ENCODE results near the gene KCNQ1OT1.

The KCNQ1OT1 gene

GRCh38 chr11:2579315-2580060 is 120.3 kb downstream of the KCNQ1OT1 start:
- DNase-seq, result no peak

DNA sequence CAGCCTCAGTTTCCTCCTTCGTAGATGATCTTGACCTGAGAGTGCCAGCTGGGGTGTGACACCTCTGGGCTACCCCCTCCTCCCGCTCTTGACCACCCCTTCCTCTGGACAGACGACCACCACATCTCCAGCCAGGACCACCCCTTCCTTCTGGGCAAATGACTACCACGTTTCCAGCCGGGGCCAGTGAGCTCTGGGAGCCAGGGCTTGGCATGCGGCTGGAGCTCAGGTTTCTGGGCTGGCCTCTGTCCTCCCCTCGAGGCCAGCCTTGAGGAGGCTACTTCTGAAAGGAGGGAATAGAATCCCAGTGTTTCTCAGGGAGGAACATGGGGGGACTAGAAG is 120.9 kb downstream of the KCNQ1OT1 start:
- DNase-seq, result no peak

- DNase-seq, result no peak
Measured at GRCh38 chr11:2577991-2578928, 121.5 kb downstream of the KCNQ1OT1 start.

DNA sequence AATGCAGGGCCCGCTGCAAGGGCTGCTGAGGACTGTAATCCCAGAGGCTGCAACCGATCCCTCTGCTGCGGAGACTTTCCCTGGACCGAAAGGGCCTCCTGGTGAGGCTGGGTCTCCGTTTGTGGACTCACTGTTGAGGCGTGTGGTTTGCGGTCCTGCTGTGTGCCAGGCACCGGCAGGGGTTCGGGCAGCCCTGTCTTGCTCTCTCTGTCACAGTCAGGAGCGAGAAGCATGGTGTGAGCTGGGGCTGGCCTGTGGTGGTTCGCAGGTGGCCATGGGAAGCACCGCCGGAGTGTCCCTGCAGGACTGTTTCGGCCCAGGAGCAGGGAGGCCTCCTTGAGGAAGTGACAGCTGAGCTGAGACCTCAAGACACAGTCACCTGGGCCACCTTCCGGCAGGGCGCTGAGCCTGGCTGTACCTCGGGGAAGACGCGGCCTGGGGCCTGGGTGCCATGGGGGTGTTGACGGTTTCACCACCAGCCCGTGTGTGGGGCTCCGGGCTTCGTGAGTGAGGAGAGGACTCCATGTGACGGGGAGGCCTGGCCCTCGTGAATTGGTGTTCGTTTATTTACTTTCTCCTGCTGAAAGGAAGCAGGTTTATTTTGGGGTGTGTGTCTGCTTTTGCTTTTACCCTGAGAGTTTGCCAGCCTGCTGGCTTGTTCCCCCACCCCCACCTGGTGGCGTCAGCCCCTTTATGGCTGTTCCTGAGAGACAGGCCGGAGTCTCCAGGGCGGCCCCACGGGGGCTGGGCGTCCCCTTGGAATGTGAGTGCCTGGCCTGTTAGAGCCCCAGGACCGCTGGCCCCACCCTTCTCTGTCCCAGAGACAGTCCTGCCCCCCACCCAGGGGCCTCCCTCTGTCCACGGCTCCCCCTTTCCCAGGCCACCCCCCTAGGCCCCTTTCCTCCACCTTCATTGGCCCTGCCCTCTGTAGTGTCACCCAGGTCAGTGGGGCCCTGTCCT is 122.5 kb downstream of the KCNQ1OT1 start:
- DNase-seq, result no peak

DNA sequence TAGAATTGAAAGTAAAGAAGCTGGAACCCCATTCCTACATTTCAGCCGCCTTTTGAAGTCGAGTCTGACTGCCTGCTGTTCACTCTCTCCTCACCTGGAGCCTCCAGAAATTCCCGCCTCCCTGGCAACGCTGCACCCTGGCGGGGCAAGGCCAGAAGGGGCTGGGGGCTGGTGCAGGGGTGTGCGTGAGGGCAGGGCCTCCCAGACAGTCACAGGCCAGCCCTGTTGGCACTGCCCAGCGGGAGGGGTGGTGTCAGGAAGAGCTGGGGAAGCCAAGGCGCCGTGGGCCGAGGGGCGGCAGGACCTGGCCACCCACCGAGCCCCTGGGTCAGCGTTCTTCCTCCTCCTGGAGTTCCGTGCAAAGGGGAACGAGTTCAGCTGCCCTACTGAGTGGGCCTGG is 123.2 kb downstream of the KCNQ1OT1 start:
- DNase-seq, result no peak

- DNase-seq, result no peak
Measured at GRCh38 chr11:2576111-2576510, 123.7 kb downstream of the KCNQ1OT1 start.

DNA sequence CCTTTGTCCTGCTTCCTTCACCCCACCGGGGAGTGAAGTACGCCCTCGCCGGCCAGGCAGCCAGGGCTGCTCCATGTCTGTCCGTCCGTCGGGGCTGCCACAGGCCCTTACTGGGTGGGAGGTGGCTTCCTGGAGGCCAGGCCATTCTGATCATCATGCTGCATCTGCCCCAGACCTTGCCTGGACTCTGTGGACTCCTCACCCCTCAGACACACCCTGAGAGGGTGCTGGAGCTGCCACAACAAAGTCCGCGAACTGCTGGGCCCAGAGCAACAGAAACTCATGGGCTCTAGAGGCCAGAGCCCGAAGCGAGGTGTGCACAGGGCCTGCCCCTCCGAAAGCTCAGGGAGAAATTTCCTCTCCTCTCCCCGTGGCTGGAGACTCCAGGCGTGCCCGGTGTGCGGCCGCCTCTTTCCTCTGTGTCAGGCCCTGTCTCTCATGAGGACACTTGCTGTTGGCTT is 124.2 kb downstream of the KCNQ1OT1 start:
- DNase-seq, result no peak

GRCh38 chr11:2574553-2575535 is 125.0 kb downstream of the KCNQ1OT1 start:
- DNase-seq, result no peak

- DNase-seq, result no peak
Measured at GRCh38 chr11:2574043-2574552, 125.7 kb downstream of the KCNQ1OT1 start.

- no peak for DNase-seq
Measured at GRCh38 chr11:2573240-2574042, 126.4 kb downstream of the KCNQ1OT1 start.

DNA sequence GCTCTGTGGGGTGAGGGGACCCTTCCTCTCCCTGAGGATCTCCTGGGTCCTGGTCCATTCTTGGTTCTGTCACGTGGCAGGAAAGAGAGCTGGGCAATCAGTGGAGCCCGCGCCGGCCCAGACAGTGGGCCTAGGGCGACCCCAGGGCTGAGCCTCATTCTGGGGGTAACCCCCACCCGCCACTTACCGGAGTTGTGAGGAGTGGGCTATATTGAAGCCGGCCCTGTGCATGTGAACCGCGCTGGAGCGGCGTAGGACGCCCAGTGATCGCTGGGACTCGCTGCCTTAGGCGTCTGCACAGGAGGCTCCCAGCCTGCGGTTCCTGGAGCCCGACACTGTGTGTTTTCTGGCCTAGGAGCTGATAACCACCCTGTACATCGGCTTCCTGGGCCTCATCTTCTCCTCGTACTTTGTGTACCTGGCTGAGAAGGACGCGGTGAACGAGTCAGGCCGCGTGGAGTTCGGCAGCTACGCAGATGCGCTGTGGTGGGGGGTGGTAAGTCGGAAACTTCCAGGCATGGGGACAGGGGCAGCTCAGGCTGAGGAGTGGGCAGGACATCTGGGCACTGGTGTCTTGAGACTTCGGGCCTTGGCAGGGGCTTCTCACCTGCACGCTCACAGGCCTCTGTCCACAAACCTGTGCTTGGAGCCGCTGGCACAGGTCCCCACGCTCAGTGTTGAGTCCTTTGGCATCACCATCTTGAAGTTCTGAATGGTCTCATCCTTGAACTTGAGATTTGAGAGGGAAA is 127.1 kb downstream of the KCNQ1OT1 start:
- no peak for DNase-seq

- no peak for DNase-seq
Measured at GRCh38 chr11:2571598-2572281, 128.1 kb downstream of the KCNQ1OT1 start.

- DNase-seq, result no peak
Measured at GRCh38 chr11:2570841-2571597, 128.8 kb downstream of the KCNQ1OT1 start.

- DNase-seq, result no peak
Measured at GRCh38 chr11:2570211-2570811, 129.5 kb downstream of the KCNQ1OT1 start.

GRCh38 chr11:2569731-2570210 is 130.0 kb downstream of the KCNQ1OT1 start:
- no peak for DNase-seq

DNA sequence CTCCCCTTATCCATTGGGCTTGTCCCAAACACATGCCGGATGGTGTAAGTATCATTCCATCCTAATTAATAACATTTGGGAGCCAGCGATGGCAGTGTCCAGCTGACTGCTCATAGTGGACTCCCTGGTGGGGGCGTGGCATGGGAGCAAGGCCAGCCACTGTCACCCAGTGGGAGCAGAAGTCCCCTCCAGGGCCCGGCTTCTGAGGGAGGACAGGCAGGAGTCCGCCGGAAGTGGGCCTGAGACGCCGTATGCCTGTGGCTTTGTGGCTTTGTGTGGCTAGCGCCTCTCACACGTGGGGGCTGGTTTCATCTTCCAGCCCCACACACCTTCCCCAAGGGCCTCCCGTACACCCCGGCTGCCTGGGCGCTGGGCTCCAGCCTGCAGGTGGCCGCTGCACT is 130.5 kb downstream of the KCNQ1OT1 start:
- no peak for DNase-seq

GRCh38 chr11:2567026-2567671 is 132.6 kb downstream of the KCNQ1OT1 start:
- DNase-seq, result no peak

Measured in NCI-H1417 treated with DMSO at 0.1 percent for 48 hours (cell line).